ENCODE results near the gene FBXO15. TPM values are rescaled to one million over a fixed set of nuclear protein-coding genes. Genes with fewer than 3 reads are reported as not detected.

FBXO15 gene
- total RNA-seq, 1 donor from 2014 or later = 4.2 TPM

- ATAC-seq (peak in 1 of 2 donors; percentile 11), DNase-seq (no peak)
- Histone ChIP-seq H3K4me1 (no peaks in the 10 kb centered on the region), H3K27me3 (ENCODE audit: low read depth) (peaks cover 12% of the 10 kb centered on the region), H3K4me3 (no peak overlapping the region), H3K9me3 (no peaks in the 10 kb centered on the region), H3K27ac (no peak overlapping the region), H3K36me3 (no peaks in the 10 kb centered on the region)
- intact Hi-C loops (cut with DNase I) = no loop called here
- no peak for TF ChIP-seq CTCF (IDR thresholded peaks at IDR 0.05)
Measured at GRCh38 chr18:74179623-74180199, 32.1 kb upstream of the FBXO15 start.

GRCh38 chr18:74178884-74179283 is 31.2 kb upstream of the FBXO15 start:
- ATAC-seq (peak in 1 of 2 donors; percentile 53), DNase-seq (no peak)
- no peak overlapping the region for H3K27ac ChIP-seq
- no peaks in the 10 kb centered on the region for H3K4me1 ChIP-seq
- H3K36me3 ChIP-seq = no peaks in the 10 kb centered on the region
- no peak for TF ChIP-seq CTCF (IDR thresholded peaks at IDR 0.05)
- H3K9me3 ChIP-seq = no peaks in the 10 kb centered on the region
- intact Hi-C loops (cut with DNase I) = no loop called here
- H3K4me3 ChIP-seq = no peak overlapping the region
- peaks cover 5% of the 10 kb centered on the region for H3K27me3 ChIP-seq (ENCODE audit: low read depth)

- H3K36me3 ChIP-seq = no peaks in the 10 kb centered on the region
- no peak overlapping the region for H3K4me3 ChIP-seq
- H3K27me3 ChIP-seq (ENCODE audit: low read depth) = no peaks in the 10 kb centered on the region
- no peak for TF ChIP-seq CTCF (IDR thresholded peaks at IDR 0.05)
- H3K9me3 ChIP-seq = no peaks in the 10 kb centered on the region
- intact Hi-C loops (cut with DNase I) = no loop called here
- no peak overlapping the region for H3K27ac ChIP-seq
- no peak for DNase-seq
- H3K4me1 ChIP-seq = no peaks in the 10 kb centered on the region
- no peak for ATAC-seq
Measured at GRCh38 chr18:74175658-74176057, 28.0 kb upstream of the FBXO15 start.

GRCh38 chr18:74173434-74173750 is 25.8 kb upstream of the FBXO15 start:
- Histone ChIP-seq H3K27me3 (ENCODE audit: low read depth) (no peaks in the 10 kb centered on the region), H3K36me3 (no peaks in the 10 kb centered on the region), H3K4me3 (no peak overlapping the region), H3K4me1 (no peaks in the 10 kb centered on the region), H3K9me3 (no peaks in the 10 kb centered on the region), H3K27ac (no peak overlapping the region)
- no peak for DNase-seq
- intact Hi-C loops (cut with DNase I) = no loop called here
- TF ChIP-seq CTCF (IDR thresholded peaks at IDR 0.05) = no peak
- ATAC-seq = no peak

- Histone ChIP-seq H3K27ac (no peak overlapping the region), H3K9me3 (no peaks in the 10 kb centered on the region), H3K36me3 (no peaks in the 10 kb centered on the region), H3K4me1 (no peaks in the 10 kb centered on the region), H3K4me3 (peak overlapping the region; percentile 49), H3K27me3 (ENCODE audit: low read depth) (no peaks in the 10 kb centered on the region)
- no peak for DNase-seq
- TF ChIP-seq CTCF (IDR thresholded peaks at IDR 0.05) = no peak
- intact Hi-C loops (cut with DNase I) = no loop called here
- ATAC-seq = peak; percentile 19 to 34
Measured at GRCh38 chr18:74172697-74173433, 25.2 kb upstream of the FBXO15 start.

Data from lower lobe of right lung (tissue), 2 donors.